Measurements from ENCODE around the gene PDZD4. TPM values are rescaled to one million over a fixed set of nuclear protein-coding genes. Genes with fewer than 3 reads are reported as not detected.

The PDZD4 gene
- total RNA-seq, 2 experiments from 2014 or later = 1.4 to 2.6 TPM

- ChIA-PET POLR2A (no interaction called here), CTCF (interaction anchor here (0.8 to 1.8 kb wide), 3 partner anchors 156 to 184 kb away, joined by 3 to 4 read pairs (median 4); no protein-coding TSS in a partner anchor)
- H3K36me3 Mint-ChIP-seq (ENCODE audit: low read depth) = no peaks in the 10 kb centered on the region
- TF ChIP-seq CTCF (IDR thresholded peaks at IDR 0.05) = no peak
- H3K9me3 Mint-ChIP-seq = no peaks in the 10 kb centered on the region
- peak overlapping the region; percentile 67 for H3K4me3 Mint-ChIP-seq
- intact Hi-C loops (cut with micrococcal nuclease) = loop anchor here (10.0 kb wide), 1 partner anchor 159 kb away; the partner anchor contains the start of gene ARHGAP4
- peak overlapping the region; percentile 88 for H3K27ac Mint-ChIP-seq
- H3K27me3 Mint-ChIP-seq = no peaks in the 10 kb centered on the region
- DNase-seq (peak; percentile 79), ATAC-seq (peak; percentile 85)
- H3K4me1 Mint-ChIP-seq (ENCODE audit: low read depth) = peaks cover 16% of the 10 kb centered on the region
Observed at GRCh38 chrX:153766098-153766817, 64.1 kb downstream of the PDZD4 start.

GRCh38 chrX:153765138-153766079 lies 64.9 kb downstream of the PDZD4 start:
- Mint-ChIP-seq H3K27me3 (no peaks in the 10 kb centered on the region), H3K4me3 (peak overlapping the region; percentile 67), H3K9me3 (no peaks in the 10 kb centered on the region), H3K27ac (no peak overlapping the region), H3K4me1 (ENCODE audit: low read depth) (peaks cover 16% of the 10 kb centered on the region), H3K36me3 (ENCODE audit: low read depth) (no peaks in the 10 kb centered on the region)
- intact Hi-C loops (cut with micrococcal nuclease) = loop anchor here (10.0 kb wide), 1 partner anchor 159 kb away; the partner anchor contains the start of gene ARHGAP4
- DNase-seq = no peak
- ChIA-PET POLR2A (no interaction called here), CTCF (interaction anchor here (1.0 to 1.8 kb wide), 4 partner anchors 26 to 185 kb away, joined by 4 read pairs; no protein-coding TSS in a partner anchor)
- ATAC-seq = no peak
- TF ChIP-seq CTCF (IDR thresholded peaks at IDR 0.05) = no peak

- H3K4me1 Mint-ChIP-seq (ENCODE audit: low read depth) = peaks cover 16% of the 10 kb centered on the region
- no peaks in the 10 kb centered on the region for H3K36me3 Mint-ChIP-seq (ENCODE audit: low read depth)
- H3K4me3 Mint-ChIP-seq = no peak overlapping the region
- CTCF ChIA-PET = interaction anchor here (0.6 to 1.1 kb wide), 5 partner anchors 13 to 164 kb away, joined by 3 to 4 read pairs (median 4); no protein-coding TSS in a partner anchor
- intact Hi-C loops (cut with micrococcal nuclease) = loop anchor here (10.0 kb wide), 1 partner anchor 160 kb away; the partner anchor contains the start of gene ARHGAP4
- TF ChIP-seq CTCF (IDR thresholded peaks at IDR 0.05) = no peak
- DNase-seq (no peak), ATAC-seq (no peak)
- H3K27ac Mint-ChIP-seq = no peak overlapping the region
- no peaks in the 10 kb centered on the region for H3K27me3 Mint-ChIP-seq
- POLR2A ChIA-PET = no interaction called here
- H3K9me3 Mint-ChIP-seq = no peaks in the 10 kb centered on the region
Observed at GRCh38 chrX:153764786-153765137, 65.6 kb downstream of the PDZD4 start.

- ChIA-PET POLR2A (interaction anchor here (1.0 kb wide), 1 partner anchor 162 kb away, joined by 4 read pairs; the partner anchor contains the start of gene ARHGAP4), CTCF (interaction anchor here (0.6 to 2.0 kb wide), 16 partner anchors 8 to 203 kb away, joined by 3 to 10 read pairs (median 3); no protein-coding TSS in a partner anchor)
- no peaks in the 10 kb centered on the region for H3K27me3 Mint-ChIP-seq
- H3K4me1 Mint-ChIP-seq (ENCODE audit: low read depth) = peaks cover 16% of the 10 kb centered on the region
- DNase-seq (peak; percentile 82), ATAC-seq (peak; percentile 75)
- no peaks in the 10 kb centered on the region for H3K9me3 Mint-ChIP-seq
- peak within 1 kb of the TSS; percentile 33 for H3K4me3 Mint-ChIP-seq
- peak; percentile 75 for TF ChIP-seq CTCF (IDR thresholded peaks at IDR 0.05)
- no peaks in the 10 kb centered on the region for H3K36me3 Mint-ChIP-seq (ENCODE audit: low read depth)
- H3K27ac Mint-ChIP-seq = no peak within 1 kb of the TSS
- intact Hi-C loops (cut with micrococcal nuclease) = loop anchor here (10.0 kb wide), 1 partner anchor 161 kb away; the partner anchor contains the start of gene ARHGAP4
Observed at GRCh38 chrX:153763989-153764755, 66.2 kb downstream of the PDZD4 start, which contains the start of gene PLXNB3. PLXNB3 (plus strand) TSS chrX:153764249; CDS start chrX:153765536, 1,287 bp downstream.

All from activated CD8-positive, alpha-beta T cell treated with anti-CD3 and anti-CD28 coated beads for 36 hours (primary cell).